Measurements from ENCODE around the gene NBPF3.
"Not testable (repeated sequence)": the region's sequence is repeated elsewhere in the genome, so short reads cannot be mapped to it uniquely, and the experiment has no call there.

NBPF3 gene

GRCh38 chr1:21511579-21512522 lies 71.9 kb downstream of the NBPF3 start:
- H3K4me1 ChIP-seq (ENCODE audit: control insufficient read depth, insufficient read depth, low read length) = peaks cover 42% of the 10 kb centered on the region
- DNase-seq (ENCODE audit: low read depth) = peak; percentile 95

DNA sequence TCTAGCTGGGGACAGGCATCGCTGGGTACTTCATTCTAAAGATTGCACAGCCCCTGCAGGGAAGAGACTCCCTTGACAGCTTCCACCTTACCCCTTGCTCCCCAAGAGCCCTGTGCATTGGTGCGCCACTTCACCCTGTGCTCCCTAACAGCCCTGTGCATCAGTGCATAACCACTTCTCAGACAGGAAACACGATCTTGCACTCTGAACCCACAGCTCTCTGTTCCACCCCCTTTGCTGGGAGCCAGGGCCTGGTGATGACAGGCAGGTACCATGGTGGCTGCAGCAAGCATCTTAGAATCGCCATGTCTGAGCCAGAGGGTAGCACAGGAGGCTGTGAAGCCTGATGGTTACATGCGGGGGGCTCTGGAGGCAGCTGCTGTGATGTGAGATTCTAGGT lies 74.3 kb downstream of the NBPF3 start:
- Histone ChIP-seq H3K9ac (ENCODE audit: low read length) (no peak overlapping the region), H3K4me1 (ENCODE audit: control insufficient read depth, insufficient read depth, low read length) (peaks cover 36% of the 10 kb centered on the region), H3K4me3 (ENCODE audit: low read length) (no peak overlapping the region), H3K27me3 (replicated peaks; ENCODE audit: control insufficient read depth, insufficient read depth, low read length) (no peaks in the 10 kb centered on the region), H3K36me3 (ENCODE audit: control insufficient read depth, insufficient read depth, low read length, severe bottlenecking) (no peaks in the 10 kb centered on the region), H3K9me3 (ENCODE audit: control insufficient read depth, low read length) (no peaks in the 10 kb centered on the region)
- no peak for DNase-seq (ENCODE audit: low read depth)

More at GRCh38 chr1:21511579-21512522, 71.9 kb downstream of the NBPF3 start:
- H3K9me3 ChIP-seq (ENCODE audit: control insufficient read depth, low read length) = no peaks in the 10 kb centered on the region
- peak overlapping the region; percentile 85 for H3K9ac ChIP-seq (ENCODE audit: low read length)
- no peaks in the 10 kb centered on the region for H3K27me3 ChIP-seq (replicated peaks; ENCODE audit: control insufficient read depth, insufficient read depth, low read length)
- H3K36me3 ChIP-seq (ENCODE audit: control insufficient read depth, insufficient read depth, low read length, severe bottlenecking) = no peaks in the 10 kb centered on the region
- H3K4me3 ChIP-seq (ENCODE audit: low read length) = peak overlapping the region; percentile 79

DNA sequence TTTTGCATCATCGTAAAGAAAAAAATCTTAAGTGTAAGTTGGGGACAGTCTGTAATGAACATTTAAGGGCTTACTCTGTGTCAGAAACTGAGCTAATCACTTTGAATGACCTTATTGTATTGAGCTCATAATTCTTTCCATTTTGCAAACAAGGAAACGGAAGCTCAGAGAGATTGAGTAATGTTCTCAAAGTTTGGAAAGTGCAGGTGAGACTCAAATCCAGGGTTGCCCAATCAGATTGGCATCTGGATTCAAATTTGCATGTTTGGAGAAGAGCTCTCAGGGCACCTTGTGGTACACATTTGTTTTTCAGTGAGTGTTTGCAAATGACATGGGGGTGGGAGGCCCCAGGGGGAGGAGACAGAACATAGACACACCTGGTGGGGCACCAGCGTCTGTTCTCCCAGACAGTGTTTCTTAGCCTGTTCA lies 77.2 kb downstream of the NBPF3 start:
- no peak overlapping the region for H3K4me3 ChIP-seq (ENCODE audit: low read length)
- no peaks in the 10 kb centered on the region for H3K9me3 ChIP-seq (ENCODE audit: control insufficient read depth, low read length)
- H3K4me1 ChIP-seq (ENCODE audit: control insufficient read depth, insufficient read depth, low read length) = peaks cover 13% of the 10 kb centered on the region
- H3K9ac ChIP-seq (ENCODE audit: low read length) = no peak overlapping the region
- H3K36me3 ChIP-seq (ENCODE audit: control insufficient read depth, insufficient read depth, low read length, severe bottlenecking) = no peaks in the 10 kb centered on the region
- H3K27me3 ChIP-seq (replicated peaks; ENCODE audit: control insufficient read depth, insufficient read depth, low read length) = no peaks in the 10 kb centered on the region
- no peak for DNase-seq (ENCODE audit: low read depth)

DNA sequence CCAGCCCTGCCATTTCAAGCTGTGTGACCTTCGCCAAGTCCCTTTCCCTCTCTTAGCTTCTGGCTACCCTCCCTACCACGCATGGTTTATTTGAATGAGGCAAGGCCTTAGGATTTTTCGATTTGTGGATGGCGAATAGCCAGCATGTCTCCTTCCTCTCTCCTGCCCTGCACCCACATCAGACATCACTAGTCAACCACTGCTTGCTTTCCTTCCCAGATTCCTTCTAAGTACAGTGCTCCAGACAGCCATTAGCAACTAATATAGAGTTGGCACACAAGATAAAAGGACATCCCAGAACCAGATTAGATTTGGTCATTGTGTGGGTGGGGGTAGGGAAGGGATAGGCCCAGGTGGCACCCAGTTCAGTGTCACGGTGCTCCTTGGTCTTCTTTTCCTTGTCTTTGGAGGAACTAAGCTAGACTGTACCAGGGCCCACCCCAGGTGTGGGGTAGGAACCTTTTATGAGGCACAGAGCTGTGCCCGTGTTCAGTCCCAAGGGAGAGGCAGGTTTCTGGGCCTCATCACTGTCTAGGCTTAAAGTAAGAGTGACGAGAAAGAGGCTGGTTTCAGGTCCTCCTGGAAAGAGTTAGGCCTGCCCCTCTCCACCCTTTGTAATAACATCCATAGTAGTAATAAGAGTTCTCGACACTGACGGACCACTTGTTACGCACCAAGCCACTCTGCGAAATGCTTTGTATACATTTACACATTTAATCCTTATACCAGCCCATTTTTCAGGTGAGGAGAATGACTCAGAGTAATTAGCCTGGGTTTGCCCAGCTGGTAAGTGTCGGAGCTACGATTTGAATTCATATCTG lies 77.9 kb downstream of the NBPF3 start:
- H3K9me3 ChIP-seq (ENCODE audit: control insufficient read depth, low read length) = no peaks in the 10 kb centered on the region
- H3K27me3 ChIP-seq (replicated peaks; ENCODE audit: control insufficient read depth, insufficient read depth, low read length) = no peaks in the 10 kb centered on the region
- H3K9ac ChIP-seq (ENCODE audit: low read length) = no peak overlapping the region
- no peak overlapping the region for H3K4me3 ChIP-seq (ENCODE audit: low read length)
- DNase-seq (ENCODE audit: low read depth) = no peak
- peaks cover 6% of the 10 kb centered on the region for H3K4me1 ChIP-seq (ENCODE audit: control insufficient read depth, insufficient read depth, low read length)
- no peaks in the 10 kb centered on the region for H3K36me3 ChIP-seq (ENCODE audit: control insufficient read depth, insufficient read depth, low read length, severe bottlenecking)

- Histone ChIP-seq H3K9me3 (ENCODE audit: control insufficient read depth, low read length) (no peaks in the 10 kb centered on the region), H3K4me1 (ENCODE audit: control insufficient read depth, insufficient read depth, low read length) (peaks cover 3% of the 10 kb centered on the region), H3K9ac (ENCODE audit: low read length) (no peak overlapping the region), H3K27me3 (replicated peaks; ENCODE audit: control insufficient read depth, insufficient read depth, low read length) (no peaks in the 10 kb centered on the region), H3K36me3 (ENCODE audit: control insufficient read depth, insufficient read depth, low read length, severe bottlenecking) (no peaks in the 10 kb centered on the region), H3K4me3 (ENCODE audit: low read length) (no peak overlapping the region)
- no peak for DNase-seq (ENCODE audit: low read depth)
Measured at GRCh38 chr1:21518774-21519455, 79.0 kb downstream of the NBPF3 start.

- DNase-seq (ENCODE audit: low read depth); H3K9ac ChIP-seq (ENCODE audit: low read length); H3K4me3 ChIP-seq (ENCODE audit: low read length); H3K27me3 ChIP-seq (replicated peaks; ENCODE audit: control insufficient read depth, insufficient read depth, low read length); H3K4me1 ChIP-seq (ENCODE audit: control insufficient read depth, insufficient read depth, low read length); H3K9me3 ChIP-seq (ENCODE audit: control insufficient read depth, low read length); H3K36me3 ChIP-seq (ENCODE audit: control insufficient read depth, insufficient read depth, low read length, severe bottlenecking): not testable (repeated sequence)
Measured at GRCh38 chr1:21519486-21520070, 79.6 kb downstream of the NBPF3 start.

DNA sequence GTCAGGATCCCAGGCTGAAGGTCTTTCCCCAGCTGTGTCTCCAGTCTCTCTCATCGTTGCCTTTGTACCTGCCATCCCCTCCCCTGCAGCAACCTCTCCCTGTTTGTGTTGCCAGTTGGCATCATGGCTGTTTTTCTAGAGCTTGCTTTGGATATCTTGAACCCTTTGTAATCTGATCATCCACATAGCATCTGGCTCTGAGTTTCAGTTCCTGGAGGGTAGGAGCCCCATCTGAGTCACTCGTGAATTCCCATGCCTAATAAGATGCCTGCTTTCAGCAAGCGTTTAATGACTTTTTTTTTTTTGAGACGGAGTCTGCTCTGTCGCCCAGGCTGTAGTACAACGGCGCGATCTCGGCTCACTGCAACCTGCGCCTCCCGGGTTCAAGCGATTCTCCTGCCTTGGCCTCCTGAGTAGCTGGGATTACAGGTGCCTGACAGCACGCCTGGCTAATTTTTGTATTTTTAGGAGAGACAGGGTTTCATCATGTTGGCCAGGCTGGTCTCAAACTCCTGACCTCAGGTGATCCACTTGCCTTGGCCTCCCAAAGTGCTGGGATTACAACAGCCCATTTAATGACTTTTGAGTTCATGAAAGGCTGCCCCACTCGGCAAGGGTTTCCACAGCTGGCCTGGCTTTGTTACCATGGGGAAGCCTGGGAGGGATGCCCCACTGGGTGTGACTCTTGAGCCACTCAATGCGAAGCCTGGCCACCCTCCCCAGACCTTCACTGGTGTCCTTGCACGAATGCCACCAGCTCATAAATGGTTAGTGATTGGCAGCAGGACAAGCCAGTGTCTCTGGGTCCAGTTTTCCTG lies 81.2 kb downstream of the NBPF3 start:
- DNase-seq (ENCODE audit: low read depth) = peak; percentile 63
- Histone ChIP-seq H3K4me1 (ENCODE audit: control insufficient read depth, insufficient read depth, low read length) (peaks cover 3% of the 10 kb centered on the region), H3K36me3 (ENCODE audit: control insufficient read depth, insufficient read depth, low read length, severe bottlenecking) (no peaks in the 10 kb centered on the region), H3K9ac (ENCODE audit: low read length) (no peak overlapping the region), H3K9me3 (ENCODE audit: control insufficient read depth, low read length) (no peaks in the 10 kb centered on the region), H3K4me3 (ENCODE audit: low read length) (no peak overlapping the region), H3K27me3 (replicated peaks; ENCODE audit: control insufficient read depth, insufficient read depth, low read length) (no peaks in the 10 kb centered on the region)

DNA sequence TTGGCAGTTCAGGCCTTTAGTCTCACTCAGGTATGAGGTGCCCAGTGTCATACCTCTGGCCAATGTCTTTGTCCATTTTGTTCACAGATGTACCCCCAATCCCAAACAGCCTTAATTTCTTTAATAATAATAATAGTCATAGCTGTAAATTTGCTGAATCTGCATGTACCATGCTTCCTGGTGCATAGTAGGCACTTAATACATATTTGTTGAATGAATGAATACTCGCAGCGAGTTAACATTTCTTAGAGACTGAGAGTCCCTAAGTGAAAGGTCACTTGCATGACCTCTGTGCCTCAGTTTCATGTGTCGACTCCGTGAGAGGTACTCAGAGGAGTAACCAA lies 81.8 kb downstream of the NBPF3 start:
- no peak for DNase-seq (ENCODE audit: low read depth)
- Histone ChIP-seq H3K4me3 (ENCODE audit: low read length) (no peak overlapping the region), H3K9ac (ENCODE audit: low read length) (no peak overlapping the region), H3K9me3 (ENCODE audit: control insufficient read depth, low read length) (no peaks in the 10 kb centered on the region), H3K27me3 (replicated peaks; ENCODE audit: control insufficient read depth, insufficient read depth, low read length) (no peaks in the 10 kb centered on the region), H3K36me3 (ENCODE audit: control insufficient read depth, insufficient read depth, low read length, severe bottlenecking) (no peaks in the 10 kb centered on the region), H3K4me1 (ENCODE audit: control insufficient read depth, insufficient read depth, low read length) (peaks cover 3% of the 10 kb centered on the region)

DNA sequence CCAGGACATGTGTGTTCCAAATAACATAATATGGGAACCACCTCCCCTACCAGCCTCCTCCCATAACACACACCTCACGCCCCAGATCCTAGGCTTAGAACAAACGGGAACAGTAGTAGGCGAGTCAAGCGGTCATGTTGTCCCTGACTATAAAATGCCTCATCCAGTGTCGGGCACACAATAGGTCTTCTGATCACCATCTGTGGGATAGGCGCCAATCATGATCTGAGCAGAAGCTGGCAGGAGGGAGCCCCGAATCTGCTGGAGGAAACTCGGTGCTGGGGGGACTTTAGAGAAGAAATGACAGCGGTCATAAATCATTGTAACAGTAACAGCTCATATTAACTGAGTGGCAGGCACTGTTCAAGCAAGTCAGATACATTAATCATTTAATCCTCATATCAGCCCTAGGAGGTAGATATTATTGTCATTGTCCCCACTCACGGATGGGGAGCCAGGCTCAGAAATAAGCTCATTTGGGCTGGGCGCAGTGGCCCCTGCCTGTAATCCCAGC lies 82.6 kb downstream of the NBPF3 start:
- H3K9me3 ChIP-seq (ENCODE audit: control insufficient read depth, low read length) = no peaks in the 10 kb centered on the region

GRCh38 chr1:21523297-21523813 lies 83.4 kb downstream of the NBPF3 start:
- H3K9me3 ChIP-seq (ENCODE audit: control insufficient read depth, low read length) = no peaks in the 10 kb centered on the region
- H3K9ac ChIP-seq (ENCODE audit: low read length) = no peak overlapping the region
- DNase-seq (ENCODE audit: low read depth) = no peak
- H3K27me3 ChIP-seq (replicated peaks; ENCODE audit: control insufficient read depth, insufficient read depth, low read length) = no peaks in the 10 kb centered on the region
- H3K36me3 ChIP-seq (ENCODE audit: control insufficient read depth, insufficient read depth, low read length, severe bottlenecking) = no peaks in the 10 kb centered on the region
- no peaks in the 10 kb centered on the region for H3K4me1 ChIP-seq (ENCODE audit: control insufficient read depth, insufficient read depth, low read length)
- no peak overlapping the region for H3K4me3 ChIP-seq (ENCODE audit: low read length)

More for the DNA sequence above, 82.6 kb downstream of the NBPF3 start:
- Histone ChIP-seq H3K4me1 (ENCODE audit: control insufficient read depth, insufficient read depth, low read length) (no peaks in the 10 kb centered on the region), H3K4me3 (ENCODE audit: low read length) (no peak overlapping the region), H3K9ac (ENCODE audit: low read length) (no peak overlapping the region), H3K36me3 (ENCODE audit: control insufficient read depth, insufficient read depth, low read length, severe bottlenecking) (no peaks in the 10 kb centered on the region), H3K27me3 (replicated peaks; ENCODE audit: control insufficient read depth, insufficient read depth, low read length) (no peaks in the 10 kb centered on the region)
- DNase-seq (ENCODE audit: low read depth) = no peak
